Esophagus muscularis mucosa (tissue), 3 donors: ENCODE results near the gene DIP2B.

ENCODE experiments used
- POLR2A ChIP-seq: fragments of 450-650 bp; IDR thresholded peaks from one replicate; pipeline ENCODE4 v1.6.1; 2017; ENCODE audit warnings: antibody characterized with exemption, moderate library complexity, mild to moderate bottlenecking, low read depth
- TF ChIP-seq, protein P1 (sequence below), 3 experiments: fragments of 200-600 bp in 2 of 3; fragments of 450-650 bp in 1 of 3; sonication (generic) in 2 of 3; IDR thresholded peaks; one replicate each; pipeline ENCODE4 v1.5.1; 2017 to 2019; ENCODE audit warnings: antibody characterized with exemption in 3 of 3, mild to moderate bottlenecking in 2 of 3, moderate library complexity in 1 of 3

DNA sequence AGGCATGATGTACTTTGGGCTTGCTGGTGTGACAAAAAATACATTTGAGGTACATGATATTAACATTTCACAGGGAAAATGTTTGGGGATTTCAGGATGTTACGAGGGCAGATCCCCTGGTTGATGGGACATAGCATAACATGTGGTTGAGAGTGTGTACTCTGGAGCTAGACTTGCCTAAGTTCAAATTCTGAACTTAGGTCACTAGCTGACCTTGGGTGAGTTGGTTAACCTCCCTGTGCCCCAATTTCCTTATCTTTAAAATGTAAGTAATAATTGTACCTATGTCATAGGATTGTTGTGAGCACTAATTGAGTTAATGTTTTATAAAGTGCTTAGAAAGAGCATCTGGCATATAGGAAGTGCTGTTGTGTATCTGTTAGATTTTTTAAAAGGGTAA lies 194.4 kb downstream of the DIP2B start:
- TF ChIP-seq, protein P1, sequence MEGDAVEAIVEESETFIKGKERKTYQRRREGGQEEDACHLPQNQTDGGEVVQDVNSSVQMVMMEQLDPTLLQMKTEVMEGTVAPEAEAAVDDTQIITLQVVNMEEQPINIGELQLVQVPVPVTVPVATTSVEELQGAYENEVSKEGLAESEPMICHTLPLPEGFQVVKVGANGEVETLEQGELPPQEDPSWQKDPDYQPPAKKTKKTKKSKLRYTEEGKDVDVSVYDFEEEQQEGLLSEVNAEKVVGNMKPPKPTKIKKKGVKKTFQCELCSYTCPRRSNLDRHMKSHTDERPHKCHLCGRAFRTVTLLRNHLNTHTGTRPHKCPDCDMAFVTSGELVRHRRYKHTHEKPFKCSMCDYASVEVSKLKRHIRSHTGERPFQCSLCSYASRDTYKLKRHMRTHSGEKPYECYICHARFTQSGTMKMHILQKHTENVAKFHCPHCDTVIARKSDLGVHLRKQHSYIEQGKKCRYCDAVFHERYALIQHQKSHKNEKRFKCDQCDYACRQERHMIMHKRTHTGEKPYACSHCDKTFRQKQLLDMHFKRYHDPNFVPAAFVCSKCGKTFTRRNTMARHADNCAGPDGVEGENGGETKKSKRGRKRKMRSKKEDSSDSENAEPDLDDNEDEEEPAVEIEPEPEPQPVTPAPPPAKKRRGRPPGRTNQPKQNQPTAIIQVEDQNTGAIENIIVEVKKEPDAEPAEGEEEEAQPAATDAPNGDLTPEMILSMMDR (IDR thresholded peaks at IDR 0.05): no peak
- TF ChIP-seq POLR2A: no peak
